Iris pigment epithelial cell (primary cell): Measurements from ENCODE around the gene CLCA1.

ENCODE experiments used
- DNase-seq: peaks from one replicate; pipeline ENCODE4 v3.0.0-alpha.2; 2011; ENCODE audit warnings: low read depth

The CLCA1 gene

DNA sequence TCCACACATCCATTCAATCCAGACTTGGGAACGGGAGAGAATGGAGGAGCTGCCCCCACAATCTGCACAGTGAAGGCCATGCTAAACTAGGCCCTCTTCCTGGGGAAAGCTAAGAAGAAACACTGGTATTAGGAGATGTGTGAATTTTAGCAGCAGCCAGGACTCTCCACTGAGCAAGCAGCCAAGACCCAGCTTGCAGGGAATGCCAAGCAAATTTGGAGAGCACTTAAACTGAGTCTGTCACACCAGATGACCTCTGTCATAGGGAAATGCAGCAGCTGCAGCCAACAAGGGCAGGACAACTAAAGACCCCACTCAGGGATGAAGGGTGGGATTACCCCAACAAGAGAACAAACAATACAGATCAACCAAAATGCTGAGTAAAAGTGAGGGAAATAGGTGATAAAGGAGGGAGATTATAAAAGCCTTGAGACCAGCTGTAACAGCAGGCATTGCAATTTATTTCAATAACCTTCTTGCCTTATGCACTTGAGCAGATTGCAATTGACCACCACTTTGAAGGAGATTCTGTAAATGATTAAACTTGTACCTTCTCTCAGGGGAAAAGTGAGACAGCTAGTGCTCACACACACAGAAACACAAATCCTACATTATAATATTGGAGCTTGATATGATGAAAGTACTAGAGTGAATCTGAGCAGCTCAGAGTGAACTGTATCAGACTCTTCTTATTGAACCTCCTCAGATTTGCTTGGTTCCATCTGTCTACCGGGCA, 2.5 kb upstream of the CLCA1 start:
- no peak for DNase-seq

DNA sequence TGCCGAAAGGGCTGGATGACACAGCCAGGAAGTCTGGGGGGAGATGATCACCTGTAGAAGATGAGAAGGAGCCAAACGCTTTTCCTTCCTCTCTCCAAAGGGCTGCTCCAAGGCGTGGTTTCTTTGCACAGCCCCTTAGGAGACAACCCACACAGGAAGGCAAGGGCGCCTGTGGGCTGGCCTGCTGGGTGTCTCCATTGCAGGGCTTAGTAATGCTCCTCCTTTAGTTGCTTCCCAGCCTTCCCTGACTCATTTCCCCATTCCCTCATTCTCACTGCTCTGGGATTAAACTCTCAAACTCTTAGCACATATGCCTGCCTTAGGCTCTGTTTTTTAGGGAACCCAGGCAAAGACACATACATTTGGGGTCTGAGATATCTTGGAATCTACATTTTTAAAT, 1.7 kb upstream of the CLCA1 start:
- peak; percentile 13 for DNase-seq

DNA sequence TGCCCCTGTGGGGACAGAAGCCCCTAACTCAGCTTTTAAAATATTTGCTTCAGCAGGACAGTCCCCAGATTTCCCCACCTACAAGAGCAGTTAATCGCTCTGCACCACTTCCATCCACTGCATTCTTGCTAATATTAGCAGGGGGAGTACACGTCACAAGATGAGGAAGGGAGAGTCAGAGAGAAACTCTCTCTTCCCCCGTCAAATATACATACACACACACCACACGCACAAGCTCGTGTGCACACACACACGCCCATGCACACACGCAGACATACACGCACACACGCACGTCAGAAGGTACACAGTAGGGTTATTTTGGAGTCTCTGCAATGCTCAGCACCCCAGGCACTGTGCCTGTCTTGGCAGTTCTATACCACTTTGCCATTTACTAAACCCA, 2.1 kb downstream of the CLCA1 start:
- no peak for DNase-seq

DNA sequence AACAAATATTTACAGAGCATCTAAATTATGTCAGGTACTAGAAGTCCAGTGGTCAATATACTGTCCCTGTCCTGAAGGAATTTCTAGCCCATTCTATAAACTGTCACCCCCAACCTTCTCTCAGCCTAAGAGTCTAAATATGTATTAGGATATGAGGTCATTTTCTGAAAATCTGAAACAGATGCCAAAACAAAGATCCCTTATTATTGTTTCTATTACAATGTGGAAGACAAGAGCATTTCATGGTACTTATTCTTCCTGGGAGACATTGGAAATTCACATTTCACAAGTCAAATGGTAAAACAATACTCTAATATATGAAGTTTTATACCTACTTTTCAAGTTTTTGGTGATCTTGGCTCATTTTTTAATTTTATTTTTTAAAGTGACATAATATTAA, 2.6 kb downstream of the CLCA1 start:
- no peak for DNase-seq

DNA sequence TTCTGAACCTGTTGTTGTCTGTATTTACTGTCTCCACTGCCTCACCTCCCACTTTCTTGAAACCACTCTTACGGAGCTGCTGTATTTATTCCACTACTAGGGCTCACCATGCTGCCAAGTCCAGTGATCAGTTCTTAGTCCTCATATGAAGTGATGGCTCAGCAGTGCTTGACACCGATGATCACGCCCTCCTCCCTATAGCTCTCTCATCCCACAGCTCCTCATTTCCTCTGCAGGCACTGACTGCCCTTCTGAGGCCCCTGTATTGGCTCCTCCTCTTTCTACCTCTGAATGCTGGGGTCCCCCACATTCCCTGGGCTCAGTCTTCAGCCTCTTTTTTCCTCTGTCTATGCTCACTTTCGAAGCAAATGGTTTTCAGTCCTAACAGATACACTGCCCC, 3.4 kb downstream of the CLCA1 start:
- no peak for DNase-seq

DNA sequence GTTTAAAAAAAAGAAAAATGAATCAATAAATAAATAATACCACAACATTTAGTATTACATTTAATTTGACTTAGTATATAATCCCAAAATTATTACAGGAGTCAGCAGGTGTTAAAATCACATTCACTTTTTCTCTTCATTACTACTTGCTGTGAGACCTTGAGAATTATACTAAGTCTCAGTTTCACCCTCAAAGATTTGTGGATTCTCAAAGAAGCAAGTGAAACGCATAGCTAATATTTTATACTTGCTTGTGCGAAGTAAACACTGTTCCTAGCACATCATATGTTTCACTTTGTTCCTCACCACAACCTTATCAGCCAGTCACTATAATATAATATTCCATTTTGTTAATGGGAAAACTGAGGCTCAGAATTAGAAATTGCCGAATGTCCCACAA, 4.0 kb downstream of the CLCA1 start:
- DNase-seq, result no peak

DNA sequence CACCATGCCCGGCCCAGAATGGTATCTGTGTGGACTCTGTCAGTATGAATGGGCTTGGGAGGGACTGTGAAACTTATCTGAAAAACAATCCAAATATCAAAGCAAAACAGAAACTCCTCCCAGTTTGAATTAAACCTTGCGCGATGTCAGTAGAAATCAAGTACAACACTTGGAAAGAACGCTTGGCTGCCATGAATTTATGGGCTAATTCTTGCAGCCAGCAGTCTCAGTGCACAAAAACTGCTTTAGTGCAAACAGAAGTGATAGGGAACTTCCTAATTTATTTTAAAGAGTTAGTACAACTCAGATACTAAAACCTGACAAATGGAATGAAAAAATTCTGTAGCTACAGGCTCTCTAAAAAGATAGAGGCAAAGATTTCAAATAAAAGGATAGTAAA, 8.5 kb downstream of the CLCA1 start:
- no peak for DNase-seq

DNA sequence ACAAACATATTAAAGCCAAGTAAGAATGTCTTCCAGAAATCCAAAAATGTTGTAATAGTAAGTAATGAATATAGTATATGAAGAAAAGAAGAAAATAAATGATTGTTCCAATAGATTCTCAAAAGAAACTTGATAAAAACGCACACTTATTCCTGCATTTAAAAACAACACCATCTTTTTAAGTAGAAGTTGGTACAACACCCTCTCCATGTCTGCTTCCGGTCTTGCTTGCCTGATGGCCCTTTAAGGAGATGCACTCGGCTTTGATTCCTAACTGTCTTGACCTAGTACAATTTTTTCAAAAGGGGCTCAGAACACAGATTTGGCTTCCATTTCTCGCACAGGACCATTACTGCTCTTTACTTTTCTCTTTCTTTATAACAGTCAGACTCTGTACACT, 9.0 kb downstream of the CLCA1 start:
- no peak for DNase-seq

DNA sequence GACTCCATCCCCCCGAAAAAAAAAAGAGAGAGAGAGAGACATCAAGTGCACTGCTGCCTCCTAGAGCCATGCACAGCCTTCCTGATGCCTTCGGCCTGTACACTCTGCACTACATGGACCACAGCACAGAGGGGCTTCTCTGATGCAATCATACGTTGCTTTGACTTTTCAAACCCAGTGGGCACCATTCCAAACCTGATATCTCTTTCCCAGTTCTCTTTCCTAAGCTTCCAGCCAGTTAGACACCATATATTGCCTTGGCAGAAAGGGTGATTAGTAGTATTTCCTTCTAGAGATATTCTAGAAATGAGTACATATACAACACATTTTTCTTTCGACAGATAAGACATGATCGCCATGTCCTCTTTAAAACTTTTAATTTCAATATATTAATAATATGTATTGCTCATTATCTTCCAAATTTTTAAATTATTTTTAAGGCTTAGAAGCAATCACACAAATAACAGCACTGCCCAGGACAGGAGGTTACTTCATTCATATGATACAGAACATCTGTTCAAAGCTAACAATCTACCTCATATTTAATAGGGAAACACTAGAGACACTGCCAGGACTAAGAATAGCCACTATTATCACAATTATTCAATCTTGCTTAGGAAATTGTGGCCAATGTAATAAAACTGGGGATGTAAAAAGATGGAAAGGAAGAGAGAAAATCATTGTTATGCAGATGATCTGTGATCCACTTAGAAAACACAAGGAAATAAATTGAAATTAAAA, 9.9 kb downstream of the CLCA1 start:
- no peak for DNase-seq

DNA sequence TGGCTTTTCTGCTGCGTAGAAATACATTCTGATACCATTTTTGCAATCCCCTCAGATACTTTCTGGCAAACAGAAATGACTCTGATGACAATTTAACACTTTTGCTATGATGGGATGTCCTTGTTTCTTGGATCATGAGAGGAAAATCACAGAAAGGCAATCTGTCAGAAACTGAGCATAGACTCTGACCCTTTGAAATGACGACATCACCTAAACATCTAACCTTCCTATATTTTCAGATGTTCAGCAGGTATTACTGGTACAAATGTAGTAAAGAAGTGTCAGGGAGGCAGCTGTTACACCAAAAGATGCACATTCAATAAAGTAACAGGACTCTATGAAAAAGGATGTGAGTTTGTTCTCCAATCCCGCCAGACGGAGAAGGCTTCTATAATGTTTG, 13.2 kb downstream of the CLCA1 start:
- DNase-seq, result no peak

DNA sequence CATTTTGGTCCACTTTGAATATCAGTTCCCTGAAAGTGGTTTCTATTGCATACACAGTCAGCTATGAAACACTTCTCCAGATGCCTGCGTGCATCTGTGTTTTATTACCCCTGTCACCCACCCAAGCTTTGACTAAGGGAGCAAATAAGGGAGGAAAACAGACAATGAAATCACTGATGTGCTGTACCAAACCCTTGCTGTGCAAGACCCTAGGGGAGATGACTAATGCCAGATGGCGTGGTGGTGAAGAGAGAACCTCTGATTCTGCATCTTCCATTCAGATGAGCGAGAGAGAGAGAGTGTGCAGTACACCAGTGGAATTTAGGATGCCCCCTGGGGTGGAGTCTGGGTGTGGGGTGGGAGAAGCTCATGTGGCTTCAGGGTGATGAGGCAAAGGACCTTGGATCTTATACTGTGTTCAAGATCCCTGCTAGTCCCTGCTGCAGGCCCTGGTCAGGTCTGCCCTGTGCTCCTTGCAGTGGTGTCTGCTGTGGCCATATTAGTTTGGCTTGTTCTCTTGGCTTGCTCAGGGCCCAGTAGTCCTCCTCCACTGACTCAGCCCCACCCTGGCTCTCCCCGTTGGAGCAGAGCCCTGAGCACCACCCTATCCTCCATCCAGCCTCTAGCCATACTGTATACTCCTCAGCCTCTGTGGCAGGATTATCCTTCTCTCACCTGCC, 18.5 kb downstream of the CLCA1 start:
- DNase-seq, result peak; percentile 17

DNA sequence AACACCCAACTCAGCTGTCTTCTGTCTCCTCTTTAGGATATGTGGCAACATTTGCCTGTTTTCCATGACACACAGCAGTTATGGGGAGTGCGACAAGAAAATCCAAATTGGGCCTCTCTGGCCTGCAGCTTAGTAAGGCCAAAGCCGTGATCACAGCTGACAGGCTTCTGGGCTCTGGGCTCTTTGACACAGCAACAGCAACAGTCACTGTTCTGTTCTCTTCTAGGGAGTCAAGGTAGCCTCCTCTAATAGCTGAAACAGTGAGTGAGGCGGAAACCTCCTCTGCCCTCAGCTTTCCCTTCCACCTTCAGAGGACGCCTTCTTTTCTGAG, 19.0 kb downstream of the CLCA1 start:
- no peak for DNase-seq

DNA sequence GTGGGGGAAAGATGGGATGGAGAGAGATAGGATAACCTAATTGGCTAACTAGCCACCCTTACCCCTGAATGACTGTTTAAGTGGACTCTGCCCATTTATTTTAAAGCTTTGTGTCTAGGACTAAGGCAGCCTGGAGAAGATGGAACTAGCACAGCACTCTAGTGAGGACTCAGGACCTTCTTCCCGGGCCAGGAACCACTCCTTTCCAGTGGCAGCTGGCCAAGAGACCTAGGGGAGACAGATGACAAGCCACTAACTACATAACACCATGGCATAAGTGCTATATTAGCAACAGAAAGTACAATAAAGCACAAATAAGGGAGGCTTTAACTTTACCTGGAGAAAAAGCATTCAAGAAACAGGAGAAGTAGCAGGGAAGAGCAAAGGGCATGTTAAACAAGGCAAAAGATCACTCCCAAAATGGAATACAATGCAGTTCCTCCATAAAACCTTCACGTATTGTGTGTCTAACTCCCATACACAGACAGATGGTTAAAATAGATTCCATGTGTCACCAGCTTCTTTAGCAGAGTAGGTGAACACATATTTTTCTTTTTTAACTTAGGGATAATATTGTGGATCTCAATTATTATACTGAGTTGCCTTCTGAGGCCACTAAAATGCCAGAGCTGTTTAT, 20.6 kb downstream of the CLCA1 start:
- no peak for DNase-seq

DNA sequence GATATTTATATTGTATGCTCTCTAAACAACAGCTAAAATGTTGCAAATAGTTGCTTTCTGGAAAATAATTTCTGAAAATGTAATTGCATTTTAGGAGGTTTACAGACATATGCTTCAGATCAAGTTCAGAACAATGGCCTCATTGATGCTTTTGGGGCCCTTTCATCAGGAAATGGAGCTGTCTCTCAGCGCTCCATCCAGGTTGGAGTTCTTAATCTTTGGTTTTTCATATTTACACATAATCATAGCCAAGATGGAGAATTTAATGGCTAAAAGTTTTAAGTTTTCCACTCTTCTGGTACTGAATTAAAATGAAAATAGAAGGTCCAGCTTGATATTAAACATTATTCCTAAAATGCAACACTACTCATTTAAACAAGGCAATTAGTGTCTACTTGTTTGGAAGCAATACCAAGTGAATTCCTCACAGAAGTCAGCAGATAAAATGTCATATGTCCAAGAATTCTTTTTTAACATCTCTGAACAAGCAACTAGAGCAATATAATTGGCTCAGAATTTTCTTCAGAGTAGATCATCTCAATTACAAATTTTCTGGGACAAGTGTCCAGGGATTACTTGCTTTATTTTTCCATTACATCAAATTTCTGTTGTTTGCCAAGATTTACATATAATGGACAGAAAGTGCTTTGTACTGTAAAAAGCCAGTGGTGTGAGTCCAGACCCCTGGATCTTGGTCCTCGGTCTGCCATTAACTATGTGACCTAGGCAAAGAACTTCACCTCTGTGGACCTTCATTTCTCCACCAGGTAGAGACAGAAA, 22.6 kb downstream of the CLCA1 start:
- DNase-seq, result no peak

DNA sequence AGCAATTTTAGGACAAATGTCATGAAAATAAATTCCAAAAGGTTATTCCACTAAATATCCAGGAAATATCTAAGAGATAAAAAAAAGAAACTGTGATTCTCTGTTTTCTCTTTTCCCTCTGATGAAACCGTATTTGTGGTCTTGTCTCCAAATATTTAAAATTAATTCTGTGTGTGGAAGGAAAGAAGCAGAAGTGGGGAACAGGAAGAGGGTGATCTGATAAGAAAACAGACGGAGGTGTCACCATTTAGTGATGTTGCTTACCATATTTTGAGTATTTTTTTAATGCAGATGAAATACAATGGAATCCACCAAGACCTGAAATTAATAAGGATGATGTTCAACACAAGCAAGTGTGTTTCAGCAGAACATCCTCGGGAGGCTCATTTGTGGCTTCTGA, 29.6 kb downstream of the CLCA1 start:
- DNase-seq, result no peak

DNA sequence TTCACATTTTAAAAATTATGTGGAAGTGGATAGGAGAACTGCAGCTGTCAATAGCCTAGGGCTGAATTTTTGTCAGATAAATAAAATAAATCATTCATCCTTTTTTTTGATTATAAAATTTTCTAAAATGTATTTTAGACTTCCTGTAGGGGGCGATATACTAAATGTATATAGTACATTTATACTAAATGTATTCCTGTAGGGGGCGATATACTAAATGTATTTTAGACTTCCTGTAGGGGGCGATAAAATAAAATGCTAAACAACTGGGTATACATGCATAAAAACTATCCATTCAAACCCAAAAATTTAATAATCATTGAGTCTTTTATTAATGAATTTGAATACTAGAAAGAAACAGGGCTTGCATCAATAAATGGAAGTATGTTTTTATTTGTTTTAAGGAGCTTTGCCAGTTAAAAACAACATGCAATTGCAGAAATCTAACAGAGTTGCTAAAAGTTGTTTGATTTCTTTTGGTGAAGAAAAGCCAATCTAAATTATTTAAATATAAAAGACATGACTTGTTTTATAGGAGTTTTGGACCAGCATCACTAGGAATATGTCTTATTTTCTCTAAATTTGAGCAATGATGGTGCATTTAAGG, 31.4 kb downstream of the CLCA1 start:
- DNase-seq, result peak; percentile 38

DNA sequence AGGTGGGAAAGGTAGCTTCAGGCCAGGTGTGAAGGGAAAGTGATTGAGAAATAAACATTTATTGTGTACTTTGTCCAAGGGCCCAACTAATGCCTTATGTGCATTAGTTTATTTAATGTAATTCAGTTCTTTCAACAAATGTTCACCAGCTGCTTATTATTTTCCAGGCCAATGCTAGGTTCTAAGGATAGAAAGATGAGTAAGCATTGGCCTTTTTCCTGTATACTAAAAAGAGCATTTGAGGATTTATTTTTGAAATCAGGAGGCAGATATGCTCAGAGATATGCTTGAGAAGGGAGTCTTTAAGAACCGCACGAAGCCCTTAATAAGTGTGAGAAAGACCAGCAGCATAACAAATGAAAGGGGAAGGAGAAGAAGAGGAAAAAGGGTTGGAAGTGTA, 32.0 kb downstream of the CLCA1 start:
- no peak for DNase-seq

DNA sequence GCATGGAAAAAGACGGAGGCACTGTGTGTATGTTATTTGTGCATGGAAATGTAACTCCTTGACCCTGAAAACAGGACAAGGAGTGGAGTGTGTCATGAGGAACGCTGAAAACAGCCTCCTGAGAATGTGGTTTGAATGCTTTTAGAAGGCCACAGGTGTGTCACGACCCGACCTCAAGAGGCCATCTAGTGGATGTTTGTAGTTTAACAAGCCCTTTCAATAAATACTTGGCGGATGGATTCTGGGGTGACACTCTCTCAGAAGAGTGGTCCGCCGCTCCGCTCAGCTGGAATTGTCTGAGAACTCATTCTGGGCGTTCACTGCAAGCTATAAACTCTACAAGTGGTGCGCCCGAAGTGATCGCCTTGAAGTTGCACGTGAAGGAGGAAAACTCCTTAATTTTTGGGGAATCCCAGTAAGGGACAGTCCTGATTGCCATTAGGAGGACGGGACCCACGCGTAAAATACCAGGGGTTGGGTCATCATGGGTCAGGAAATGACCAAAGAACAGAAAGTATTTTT, 33.5 kb downstream of the CLCA1 start:
- peak; percentile 13 for DNase-seq

DNA sequence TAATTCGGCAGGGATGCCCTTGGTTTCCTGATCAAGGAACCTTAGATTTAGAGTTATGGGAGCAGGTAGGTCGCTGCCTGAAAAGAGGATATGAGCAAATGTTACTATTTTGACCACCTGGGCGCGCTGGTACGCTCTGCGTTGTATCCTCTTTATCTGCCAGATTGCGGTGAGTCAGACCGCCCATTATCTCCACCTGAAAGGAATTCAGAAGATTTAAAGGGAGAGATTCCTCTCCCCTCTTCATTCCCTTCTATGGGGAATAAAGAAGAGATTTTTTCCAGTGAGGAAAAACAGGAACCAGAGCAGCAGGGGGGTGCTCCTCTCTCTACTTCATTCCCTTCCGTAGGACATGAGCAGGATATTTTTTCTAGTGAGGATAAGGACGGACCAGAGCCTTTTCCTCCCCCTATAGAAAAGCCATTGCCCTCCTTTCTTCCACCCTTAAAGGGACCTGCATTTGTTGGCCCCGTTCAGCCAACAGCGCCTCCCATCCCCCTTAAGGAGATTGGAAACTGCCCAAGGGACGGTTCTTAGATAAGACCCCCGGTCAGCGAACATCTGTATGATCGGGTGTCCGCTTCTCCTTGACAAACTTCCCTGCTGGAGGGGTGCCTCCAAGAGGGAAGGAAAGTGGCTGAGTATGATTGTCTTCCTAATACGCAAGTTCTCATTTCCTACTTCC, 34.1 kb downstream of the CLCA1 start:
- DNase-seq, result no peak

DNA sequence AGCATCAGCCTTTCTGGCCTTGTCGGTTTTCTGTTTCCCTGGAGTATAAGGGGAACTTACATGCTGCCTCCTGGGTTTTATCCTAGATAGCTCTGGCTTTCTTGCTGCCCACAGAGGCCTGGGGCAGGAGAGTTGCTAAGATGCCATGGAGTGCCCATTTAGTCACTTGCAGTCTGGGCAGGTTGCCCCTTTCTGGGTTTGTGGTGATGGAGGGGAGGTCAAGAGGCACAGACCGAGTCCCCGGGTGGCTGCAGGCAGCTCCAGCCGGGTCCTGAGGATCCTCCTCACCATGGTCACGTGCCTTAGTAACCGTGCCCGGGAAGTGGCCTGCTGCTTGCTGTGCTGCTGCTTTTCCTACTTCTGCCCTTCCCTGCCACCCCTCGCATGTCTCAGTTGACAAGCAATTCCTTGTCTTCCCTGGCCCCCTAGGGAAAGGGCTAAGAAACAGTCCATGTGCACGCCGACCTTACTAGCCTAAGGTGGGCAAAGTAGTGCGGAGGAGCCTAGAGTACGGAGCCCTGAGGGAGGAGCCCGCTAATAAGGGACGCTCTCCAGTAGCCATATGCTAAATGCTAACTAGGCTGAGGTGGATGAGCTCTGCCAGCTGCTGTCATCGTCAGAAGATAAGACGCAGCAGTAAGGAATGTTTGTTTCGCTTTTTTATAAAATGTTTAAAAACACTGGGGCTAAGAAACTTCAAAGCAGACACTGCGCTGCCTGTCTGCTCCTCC, 34.8 kb downstream of the CLCA1 start:
- DNase-seq, result peak; percentile 19
